ENCODE results near the gene GLP1R. TPM values are rescaled to one million over a fixed set of nuclear protein-coding genes. Genes with fewer than 3 reads are reported as not detected.

Gene GLP1R
- total and polyA plus RNA-seq, 8 donors, result 0.05 to 9.0 (median 1.9) TPM; not detected in 4

- H3K27me3 ChIP-seq, result peaks cover 0 to 55% (median 0%) of the 10 kb centered on the region in 3 donors
- DNase-seq, result no peak
- no peaks in the 10 kb centered on the region for H3K36me3 ChIP-seq
- H3K4me1 ChIP-seq, result peaks cover 0 to 3% (median 0%) of the 10 kb centered on the region in 4 donors
- WGBS, 5 donors, result 73 to 84% (median 82%) methylated on average over 7 of the region's 7 CpGs
- no peaks in the 10 kb centered on the region for H3K9me3 ChIP-seq
- intact Hi-C loops (cut with DNase I; ENCODE audit: low total_unique reads), result no loop called here
- H3K4me3 ChIP-seq, result no peak overlapping the region
- H3K27ac ChIP-seq, result no peak overlapping the region
- no peak for TF ChIP-seq POLR2AphosphoS5 (IDR thresholded peaks at IDR 0.05)
- TF ChIP-seq POLR2A (IDR thresholded peaks at IDR 0.05), result no peak
- TF ChIP-seq CTCF (IDR thresholded peaks at IDR 0.05), result no peak
- TF ChIP-seq EP300 (IDR thresholded peaks at IDR 0.05), result no peak
Observed at GRCh38 chr6:39060467-39061160, 12.0 kb downstream of the GLP1R start.

GRCh38 chr6:39061182-39061581 lies 12.6 kb downstream of the GLP1R start:
- DNase-seq, result no peak
- no peak overlapping the region for H3K27ac ChIP-seq
- no peak overlapping the region for H3K4me3 ChIP-seq

GRCh38 chr6:39061588-39061987 lies 13.0 kb downstream of the GLP1R start:
- Histone ChIP-seq H3K36me3 (no peaks in the 10 kb centered on the region), H3K4me1 (peaks cover 0 to 3% (median 0%) of the 10 kb centered on the region in 4 donors), H3K4me3 (no peak overlapping the region), H3K27ac (no peak overlapping the region), H3K9me3 (no peaks in the 10 kb centered on the region), H3K27me3 (peaks cover 0 to 51% (median 0%) of the 10 kb centered on the region in 3 donors)
- intact Hi-C loops (cut with DNase I; ENCODE audit: low total_unique reads), result no loop called here
- TF ChIP-seq EP300 (IDR thresholded peaks at IDR 0.05), result no peak
- no peak for TF ChIP-seq POLR2AphosphoS5 (IDR thresholded peaks at IDR 0.05)
- no peak for TF ChIP-seq CTCF (IDR thresholded peaks at IDR 0.05)
- TF ChIP-seq POLR2A (IDR thresholded peaks at IDR 0.05), result no peak
- WGBS, 5 donors, result 45 to 70% (median 62%) methylated on average over 3 of the region's 3 CpGs
- DNase-seq, result no peak

More at GRCh38 chr6:39061182-39061581, 12.6 kb downstream of the GLP1R start:
- WGBS, 5 donors, result 60 to 76% (median 66%) methylated on average over 6 of the region's 6 CpGs
- intact Hi-C loops (cut with DNase I; ENCODE audit: low total_unique reads), result no loop called here
- H3K27me3 ChIP-seq, result peaks cover 0 to 55% (median 0%) of the 10 kb centered on the region in 3 donors
- H3K9me3 ChIP-seq, result no peaks in the 10 kb centered on the region
- H3K36me3 ChIP-seq, result no peaks in the 10 kb centered on the region
- TF ChIP-seq POLR2A (IDR thresholded peaks at IDR 0.05) (no peak), POLR2AphosphoS5 (IDR thresholded peaks at IDR 0.05) (no peak), CTCF (IDR thresholded peaks at IDR 0.05) (no peak), EP300 (IDR thresholded peaks at IDR 0.05) (no peak)
- peaks cover 0 to 3% (median 0%) of the 10 kb centered on the region in 4 donors for H3K4me1 ChIP-seq

GRCh38 chr6:39062014-39062740 lies 13.6 kb downstream of the GLP1R start:
- Histone ChIP-seq H3K9me3 (no peaks in the 10 kb centered on the region), H3K27me3 (peaks cover 0 to 50% (median 0%) of the 10 kb centered on the region in 3 donors), H3K4me3 (no peak overlapping the region), H3K4me1 (peaks cover 0 to 3% (median 0%) of the 10 kb centered on the region in 4 donors), H3K36me3 (no peaks in the 10 kb centered on the region), H3K27ac (no peak overlapping the region)
- WGBS, 5 donors, result 32 to 59% (median 41%) methylated on average over 10 of the region's 10 CpGs
- intact Hi-C loops (cut with DNase I; ENCODE audit: low total_unique reads), result no loop called here
- DNase-seq, result peak in 1 of 2 donors; percentile 58
- no peak for TF ChIP-seq POLR2AphosphoS5 (IDR thresholded peaks at IDR 0.05)
- no peak for TF ChIP-seq EP300 (IDR thresholded peaks at IDR 0.05)
- no peak for TF ChIP-seq POLR2A (IDR thresholded peaks at IDR 0.05)
- no peak for TF ChIP-seq CTCF (IDR thresholded peaks at IDR 0.05)

All from stomach (tissue), 9 donors.